H9 (cell line): ENCODE results near the gene TNPO3. TPM values are rescaled to one million over a fixed set of nuclear protein-coding genes. Genes with fewer than 3 reads are reported as not detected.
"Not testable (repeated sequence)": the region's sequence is repeated elsewhere in the genome, so short reads cannot be mapped to it uniquely, and the experiment has no call there.

Experiments used
- DNase-seq: peaks from one replicate; pipeline ENCODE4 v3.0.0-alpha.2; 2017
- H2AFZ ChIP-seq: one replicate; pipeline ENCODE4 v1.6.1; 2013; ENCODE audit warnings: mild to moderate bottlenecking, low read length, control low read depth, moderate library complexity
- H2AK5ac ChIP-seq: 2 replicates; pipeline ENCODE4 v1.6.1; 2013; ENCODE audit warnings: low read length, control low read depth, mixed read lengths; ENCODE audit not compliant: insufficient read length
- H2BK120ac ChIP-seq: one replicate; pipeline ENCODE4 v1.6.1; 2013; ENCODE audit warnings: low read depth, mild to moderate bottlenecking, low read length, control low read depth, inconsistent platforms; ENCODE audit not compliant: poor library complexity, severe bottlenecking
- H2BK12ac ChIP-seq: 2 replicates; pipeline ENCODE4 v1.6.1; 2013; ENCODE audit warnings: low read length, control low read depth, mixed read lengths, low read depth; ENCODE audit not compliant: insufficient read length
- H2BK15ac ChIP-seq: 2 replicates; pipeline ENCODE4 v1.6.1; 2013; ENCODE audit warnings: low read depth, low read length, control low read depth
- H2BK20ac ChIP-seq: one replicate; pipeline ENCODE4 v1.6.1; 2013; ENCODE audit warnings: low read depth, mild to moderate bottlenecking, low read length, control low read depth, inconsistent platforms; ENCODE audit not compliant: poor library complexity, severe bottlenecking
- H2BK5ac ChIP-seq: 2 replicates; pipeline ENCODE4 v1.6.1; 2013; ENCODE audit warnings: low read length, control low read depth, mixed read lengths; ENCODE audit not compliant: insufficient read length
- H3K14ac ChIP-seq: 2 replicates; pipeline ENCODE4 v1.6.1; 2013; ENCODE audit warnings: low read length, control low read depth; ENCODE audit not compliant: insufficient read depth
- H3K18ac ChIP-seq: 2 replicates; pipeline ENCODE4 v1.6.1; 2013; ENCODE audit warnings: low read depth, mild to moderate bottlenecking, mixed read lengths, low read length, control low read depth; ENCODE audit not compliant: insufficient read length
- H3K23ac ChIP-seq: 2 replicates; pipeline ENCODE4 v1.6.1; 2013; ENCODE audit warnings: low read length, control low read depth, mixed read lengths, low read depth; ENCODE audit not compliant: insufficient read length
- H3K23me2 ChIP-seq: 2 replicates; pipeline ENCODE4 v1.6.1; 2013; ENCODE audit warnings: low read depth, mild to moderate bottlenecking, mixed read lengths, low read length, control low read depth; ENCODE audit not compliant: insufficient read length, poor library complexity, severe bottlenecking
- H3K27ac ChIP-seq: 2 replicates; pipeline ENCODE4 v1.5.1; 2013; ENCODE audit warnings: low read length, control low read depth, mixed read lengths, low read depth; ENCODE audit not compliant: insufficient read length
- H3K27me3 ChIP-seq: 2 replicates; pipeline ENCODE4 v1.6.1; 2013; ENCODE audit warnings: low read length, control low read depth, inconsistent platforms; ENCODE audit not compliant: insufficient read depth
- H3K4ac ChIP-seq: 2 replicates; pipeline ENCODE4 v1.6.1; 2013; ENCODE audit warnings: low read depth, mild to moderate bottlenecking, control low read depth, inconsistent platforms, low read length, moderate library complexity
- H3K4me1 ChIP-seq: 2 replicates; pipeline ENCODE4 v1.6.1; 2013; ENCODE audit warnings: low read length, control low read depth, inconsistent platforms; ENCODE audit not compliant: insufficient read depth
- H3K4me2 ChIP-seq: 2 replicates; pipeline ENCODE4 v1.6.1; 2013; ENCODE audit warnings: low read length, control low read depth, mixed read lengths; ENCODE audit not compliant: insufficient read length, insufficient read depth
- H3K56ac ChIP-seq: 2 replicates; pipeline ENCODE4 v1.6.1; 2013; ENCODE audit warnings: low read depth, mild to moderate bottlenecking, mixed read lengths, low read length, control low read depth; ENCODE audit not compliant: insufficient read length
- H3K79me1 ChIP-seq: 2 replicates; pipeline ENCODE4 v1.6.1; 2013; ENCODE audit warnings: low read depth, mild to moderate bottlenecking, moderate library complexity, low read length, control low read depth, inconsistent platforms; ENCODE audit not compliant: insufficient read depth, poor library complexity, severe bottlenecking
- H3K79me2 ChIP-seq: 2 replicates; pipeline ENCODE4 v1.6.1; 2013; ENCODE audit warnings: low read length, control low read depth, inconsistent platforms; ENCODE audit not compliant: insufficient read depth
- H3K9ac ChIP-seq: 2 replicates; pipeline ENCODE4 v1.6.1; 2013; ENCODE audit warnings: low read length, control low read depth, mixed read lengths; ENCODE audit not compliant: insufficient read length; ENCODE audit errors: extremely low read depth
- H3K9me3 ChIP-seq: one replicate; pipeline ENCODE4 v1.6.1; 2013; ENCODE audit warnings: low read depth, low read length, inconsistent platforms; ENCODE audit not compliant: control insufficient read depth
- H3T11ph ChIP-seq: one replicate; pipeline ENCODE4 v1.6.1; 2013; ENCODE audit warnings: mild to moderate bottlenecking, low read length, control low read depth, inconsistent platforms
- H4K20me1 ChIP-seq: one replicate; pipeline ENCODE4 v1.6.1; 2013; ENCODE audit not compliant: control insufficient read depth, insufficient read length, insufficient read depth
- H4K5ac ChIP-seq: 2 replicates; pipeline ENCODE4 v1.6.1; 2013; ENCODE audit warnings: low read depth, mild to moderate bottlenecking, mixed read lengths, low read length, control low read depth; ENCODE audit not compliant: insufficient read length
- H4K8ac ChIP-seq: replicated peaks from 2 replicates; pipeline ENCODE4 v1.6.1; 2013; ENCODE audit warnings: low read length, control low read depth, mixed read lengths, low read depth; ENCODE audit not compliant: insufficient read length
- H4K91ac ChIP-seq: 2 replicates; pipeline ENCODE4 v1.6.1; 2013; ENCODE audit warnings: low read depth, mild to moderate bottlenecking, moderate library complexity, mixed read lengths, low read length, control low read depth; ENCODE audit not compliant: insufficient read length
- H3K27ac Mint-ChIP-seq, 3 experiments: 2 replicates in 2 of 3; 3 replicates in 1 of 3; pipeline ENCODE4 v1.8.0; 2020 to 2021; ENCODE audit warnings: mixed read lengths in 3 of 3, mild to moderate bottlenecking in 1 of 3, moderate library complexity in 1 of 3
- H3K27me3 Mint-ChIP-seq: 2 replicates; pipeline ENCODE4 v1.8.0; 2021; ENCODE audit warnings: low read depth, mild to moderate bottlenecking, moderate library complexity, mixed read lengths
- H3K36me3 Mint-ChIP-seq, 3 experiments: 2 replicates in 2 of 3; 3 replicates in 1 of 3; pipeline ENCODE4 v1.8.0; 2020 to 2021; ENCODE audit warnings: low read depth in 3 of 3, mixed read lengths in 3 of 3; ENCODE audit not compliant: insufficient read depth in 1 of 3
- H3K4me1 Mint-ChIP-seq, 2 experiments: 2 replicates each; pipeline ENCODE4 v1.8.0; 2020; ENCODE audit warnings: mixed read lengths in 2 of 2
- H3K4me3 Mint-ChIP-seq, 2 experiments: 2 replicates in 1 of 2; 3 replicates in 1 of 2; pipeline ENCODE4 v1.8.0; 2020 to 2021; ENCODE audit warnings: mild to moderate bottlenecking in 2 of 2, mixed read lengths in 2 of 2, moderate library complexity in 1 of 2
- H3K9me3 Mint-ChIP-seq, 2 experiments: 2 replicates in 1 of 2; 3 replicates in 1 of 2; pipeline ENCODE4 v1.8.0; 2020; ENCODE audit warnings: mild to moderate bottlenecking in 2 of 2, mixed read lengths in 2 of 2, moderate library complexity in 1 of 2
- WGBS: extraction: QIAGEN DNeasy Blood & Tissue Kit; methylation state at CpG from one replicate; pipeline ENCODE4 v1.1.7; 2013; ENCODE audit warnings: missing lambda C conversion rate, low lambda C conversion rate, mixed read lengths; ENCODE audit not compliant: insufficient read length; ENCODE audit errors: extremely low coverage; 5-methylcytosine and 5-hydroxymethylcytosine counted together
- total RNA-seq: library from RNA; stranded (reverse); gene quantifications from 2 replicates; pipeline ENCODE4 v1.2.1, GENCODE V29; 2021
- TF ChIP-seq, protein P1 (sequence below): fragments of 200-600 bp; sonication (generic); conservative IDR thresholded peaks from 3 replicates; pipeline ENCODE4 v1.8.0; 2021; ENCODE audit warnings: antibody characterized with exemption, mild to moderate bottlenecking

TNPO3 gene
- total RNA-seq, 1 experiment from 2014 or later, result 90.1 TPM

DNA sequence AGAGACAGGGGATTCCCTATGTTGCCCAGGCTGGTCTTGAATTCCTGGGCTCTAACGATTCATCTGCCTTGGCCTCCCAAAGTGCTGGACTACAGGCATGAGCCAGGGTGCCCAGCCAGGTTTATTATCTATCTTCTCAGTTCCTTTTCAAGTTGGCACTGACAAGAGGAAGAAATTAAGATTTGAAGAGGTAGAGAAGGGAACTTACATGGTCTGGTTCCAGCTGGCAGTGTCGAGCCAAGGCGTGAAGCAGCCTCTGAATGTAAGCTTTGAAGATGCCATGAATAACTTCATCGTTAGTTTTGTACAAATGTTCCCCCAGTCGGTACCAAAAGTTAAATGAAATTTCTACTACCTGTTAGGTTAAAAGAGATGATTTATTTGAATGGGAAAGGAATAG lies 57.7 kb downstream of the TNPO3 start:
- no peaks in the 10 kb centered on the region for H4K20me1 ChIP-seq
- H3K79me1 ChIP-seq, result no peaks in the 10 kb centered on the region
- H3K18ac ChIP-seq, result no peak overlapping the region
- H3K4me2 ChIP-seq, result no peak overlapping the region
- H3K4ac ChIP-seq, result no peak overlapping the region
- peaks cover 21 to 61% (median 53%) of the 10 kb centered on the region in 3 experiments; a peak in 6 of 7 replicates for H3K36me3 Mint-ChIP-seq
- no peaks in the 10 kb centered on the region for H3K9me3 ChIP-seq
- no peaks in the 10 kb centered on the region for H3K23me2 ChIP-seq
- H3K4me3 Mint-ChIP-seq, result no peak overlapping the region
- H2BK15ac ChIP-seq, result no peak overlapping the region
- H3K27me3 Mint-ChIP-seq, result no peaks in the 10 kb centered on the region
- TF ChIP-seq, protein P1, sequence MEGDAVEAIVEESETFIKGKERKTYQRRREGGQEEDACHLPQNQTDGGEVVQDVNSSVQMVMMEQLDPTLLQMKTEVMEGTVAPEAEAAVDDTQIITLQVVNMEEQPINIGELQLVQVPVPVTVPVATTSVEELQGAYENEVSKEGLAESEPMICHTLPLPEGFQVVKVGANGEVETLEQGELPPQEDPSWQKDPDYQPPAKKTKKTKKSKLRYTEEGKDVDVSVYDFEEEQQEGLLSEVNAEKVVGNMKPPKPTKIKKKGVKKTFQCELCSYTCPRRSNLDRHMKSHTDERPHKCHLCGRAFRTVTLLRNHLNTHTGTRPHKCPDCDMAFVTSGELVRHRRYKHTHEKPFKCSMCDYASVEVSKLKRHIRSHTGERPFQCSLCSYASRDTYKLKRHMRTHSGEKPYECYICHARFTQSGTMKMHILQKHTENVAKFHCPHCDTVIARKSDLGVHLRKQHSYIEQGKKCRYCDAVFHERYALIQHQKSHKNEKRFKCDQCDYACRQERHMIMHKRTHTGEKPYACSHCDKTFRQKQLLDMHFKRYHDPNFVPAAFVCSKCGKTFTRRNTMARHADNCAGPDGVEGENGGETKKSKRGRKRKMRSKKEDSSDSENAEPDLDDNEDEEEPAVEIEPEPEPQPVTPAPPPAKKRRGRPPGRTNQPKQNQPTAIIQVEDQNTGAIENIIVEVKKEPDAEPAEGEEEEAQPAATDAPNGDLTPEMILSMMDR, result no peak
- H2AK5ac ChIP-seq, result no peak overlapping the region
- H3K27ac Mint-ChIP-seq, result no peak overlapping the region
- no peak overlapping the region for H2BK20ac ChIP-seq
- H3K14ac ChIP-seq, result no peak overlapping the region
- no peak overlapping the region for H4K5ac ChIP-seq
- H3K23ac ChIP-seq, result no peak overlapping the region
- H3K27me3 ChIP-seq, result no peaks in the 10 kb centered on the region
- H2BK12ac ChIP-seq, result no peak overlapping the region
- H3K9ac ChIP-seq, result no peak overlapping the region
- H4K8ac ChIP-seq, result no peak overlapping the region
- no peaks in the 10 kb centered on the region for H3K4me1 Mint-ChIP-seq
- H3K79me2 ChIP-seq, result no peaks in the 10 kb centered on the region
- no peak overlapping the region for H2BK120ac ChIP-seq
- no peak overlapping the region for H2BK5ac ChIP-seq
- H4K91ac ChIP-seq, result no peak overlapping the region
- H3K27ac ChIP-seq, result no peak overlapping the region
- no peak for DNase-seq
- WGBS, result no CpG with 5 or more reads among the region's 5 CpGs
- H3K4me1 ChIP-seq, result no peaks in the 10 kb centered on the region
- H2AFZ ChIP-seq, result no peak overlapping the region
- H3T11ph ChIP-seq, result no peak overlapping the region
- no peaks in the 10 kb centered on the region for H3K9me3 Mint-ChIP-seq
- H3K56ac ChIP-seq, result no peak overlapping the region

DNA sequence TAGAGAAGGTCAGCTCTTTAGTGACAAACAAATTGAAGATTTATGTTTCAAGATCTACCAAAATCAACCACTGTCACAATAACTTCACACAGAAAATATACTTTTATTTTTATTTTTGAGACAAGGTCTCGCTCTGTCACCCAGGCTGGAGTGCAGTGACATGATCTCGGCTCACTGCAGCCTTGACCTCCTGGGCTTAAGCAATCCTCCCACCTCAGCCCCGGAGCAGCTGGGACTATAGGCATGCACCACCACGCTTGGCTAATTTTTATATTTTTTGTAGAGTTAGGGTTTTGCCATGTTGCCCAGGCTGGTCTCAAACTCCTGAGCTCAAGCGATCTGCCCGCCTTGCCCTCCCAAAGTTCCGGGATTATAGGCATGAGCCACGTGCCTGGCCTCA lies 60.4 kb downstream of the TNPO3 start:
- DNase-seq, H2BK12ac ChIP-seq, H2AK5ac ChIP-seq, H2BK5ac ChIP-seq, H3K4me3 Mint-ChIP-seq, H3K23ac ChIP-seq, H2BK120ac ChIP-seq, H4K8ac ChIP-seq, H3K23me2 ChIP-seq, H3K14ac ChIP-seq, H3K4me1 Mint-ChIP-seq, H3K9ac ChIP-seq, H2BK20ac ChIP-seq, H3T11ph ChIP-seq, H3K27ac ChIP-seq, H4K91ac ChIP-seq, H3K4me1 ChIP-seq, H2AFZ ChIP-seq, H4K5ac ChIP-seq, H2BK15ac ChIP-seq, H3K9me3 Mint-ChIP-seq, H3K4me2 ChIP-seq, H3K27me3 Mint-ChIP-seq, H3K79me1 ChIP-seq, H3K18ac ChIP-seq, H4K20me1 ChIP-seq, H3K4ac ChIP-seq, H3K9me3 ChIP-seq, H3K56ac ChIP-seq, H3K79me2 ChIP-seq, H3K27me3 ChIP-seq: not testable (repeated sequence)
- Mint-ChIP-seq H3K27ac (peak overlapping the region in 1 of 3 experiments; percentile 72; a peak in 2 of 7 replicates), H3K36me3 (peaks cover 12 to 50% (median 49%) of the 10 kb centered on the region in 3 experiments; a peak in 6 of 7 replicates)
- WGBS, result no CpG with 5 or more reads among the region's 8 CpGs
